Fibroblast of lung (primary cell): ENCODE data around the gene DAGLA. TPM values are rescaled to one million over a fixed set of nuclear protein-coding genes. Genes with fewer than 3 reads are reported as not detected.

Source experiments
- DNase-seq, 2 donors: peaks; one replicate each; pipeline versions ENCODE4 v3.0.0 to v3.0.0-alpha.2; 2010; ENCODE audit warnings: low read depth in 2 of 2
- H2AFZ ChIP-seq: 2 replicates; pipeline ENCODE4 v1.5.1; 2012; ENCODE audit warnings: low read length, control low read depth, inconsistent platforms
- H3K27ac ChIP-seq: 2 replicates; pipeline ENCODE4 v1.5.1; 2011; ENCODE audit warnings: low read length, control low read depth; ENCODE audit not compliant: insufficient read depth
- H3K27me3 ChIP-seq: 2 replicates; pipeline ENCODE4 v1.5.1; 2011; ENCODE audit warnings: mild to moderate bottlenecking, low read length; ENCODE audit not compliant: control insufficient read depth, insufficient read depth
- H3K36me3 ChIP-seq: 2 replicates; pipeline ENCODE4 v1.5.1; 2011; ENCODE audit warnings: low read length; ENCODE audit not compliant: control insufficient read depth, insufficient read depth
- H3K4me1 ChIP-seq: 2 replicates; pipeline ENCODE4 v1.5.1; 2011; ENCODE audit warnings: low read length; ENCODE audit not compliant: control insufficient read depth, insufficient read depth; ENCODE audit errors: extremely low read depth
- H3K4me2 ChIP-seq: 2 replicates; pipeline ENCODE4 v1.5.1; 2011; ENCODE audit warnings: low read length, control low read depth; ENCODE audit not compliant: insufficient read depth; ENCODE audit errors: extremely low read depth
- H3K4me3 ChIP-seq, 4 experiments: fragments of 200-600 bp in 1 of 4; sonication (generic) in 1 of 4; replicated peaks in 1 of 4; 2 replicates each; pipeline ENCODE4 v1.5.1; 2011 to 2016; ENCODE audit warnings: low read length in 4 of 4, low read depth in 3 of 4, mild to moderate bottlenecking in 3 of 4, control low read depth in 2 of 4, inconsistent platforms in 1 of 4, mixed read lengths in 1 of 4; ENCODE audit not compliant: insufficient read depth in 1 of 4; ENCODE audit errors: control extremely low read depth in 1 of 4
- H3K79me2 ChIP-seq: 2 replicates; pipeline ENCODE4 v1.5.1; 2012; ENCODE audit warnings: mild to moderate bottlenecking, low read length, inconsistent platforms; ENCODE audit not compliant: control insufficient read depth, insufficient read depth
- H3K9ac ChIP-seq: 2 replicates; pipeline ENCODE4 v1.5.1; 2011; ENCODE audit warnings: mild to moderate bottlenecking, low read length, control low read depth; ENCODE audit not compliant: insufficient read depth
- H3K9me3 ChIP-seq: 2 replicates; pipeline ENCODE4 v1.5.1; 2012; ENCODE audit warnings: low read depth, low read length; ENCODE audit not compliant: control insufficient read depth, insufficient read depth
- H4K20me1 ChIP-seq: 2 replicates; pipeline ENCODE4 v1.5.1; 2011; ENCODE audit warnings: low read length; ENCODE audit not compliant: control insufficient read depth, insufficient read depth; ENCODE audit errors: extremely low read depth
- CTCF ChIP-seq, 2 donors: IDR thresholded peaks in 1 of 2; conservative IDR thresholded peaks in 1 of 2; 1 replicate in 1 of 2; 2 replicates in 1 of 2; pipeline ENCODE4 v1.5.1; 2011 to 2012; ENCODE audit warnings: low read length in 2 of 2, control low read depth in 1 of 2, inconsistent platforms in 1 of 2, low read depth in 1 of 2, mild to moderate bottlenecking in 1 of 2
- EZH2 ChIP-seq: IDR thresholded peaks from 2 replicates; pipeline ENCODE4 v1.5.1; 2012; ENCODE audit warnings: low read length, control low read depth, mild to moderate bottlenecking; ENCODE audit errors: missing control alignments
- polyA plus RNA-seq, 2 donors: library from polyadenylated mRNA; depleted of rRNA in 1 of 2; stranded (reverse) in 1 of 2; unstranded in 1 of 2; fragments of >200 nt; gene quantifications; 2 replicates each; pipeline ENCODE4 v1.2.1, GENCODE V29; 2011 to 2012; ENCODE audit warnings: missing spikeins in 1 of 2
- total RNA-seq: library from RNA; depleted of rRNA; stranded (reverse); fragments of >200 nt; gene quantifications from 2 replicates; pipeline ENCODE4 v1.2.1, GENCODE V29; 2014

Gene DAGLA
- total and polyA plus RNA-seq, 2 donors (not counting 1 experiment from before 2014, with no cell fraction given), result 1.00 to 2.0 TPM

GRCh38 chr11:61780581-61781162, 100.5 kb downstream of the DAGLA start:
- no peaks in the 10 kb centered on the region for H3K79me2 ChIP-seq

GRCh38 chr11:61781585-61781984, 101.4 kb downstream of the DAGLA start:
- TF ChIP-seq EZH2 (no peak), CTCF (conservative IDR thresholded peaks at IDR 0.05 in 1 of 2, IDR thresholded peaks at IDR 0.05 in 1 of 2; ENCODE audit: low read depth in 1 of 2, low read length in 2 of 2) (no peak)
- H3K27ac ChIP-seq, result no peak overlapping the region
- H3K4me2 ChIP-seq, result no peak overlapping the region
- no peaks in the 10 kb centered on the region for H3K36me3 ChIP-seq
- H3K4me3 ChIP-seq, result no peak overlapping the region
- no peak overlapping the region for H2AFZ ChIP-seq
- H3K9me3 ChIP-seq, result no peaks in the 10 kb centered on the region
- no peaks in the 10 kb centered on the region for H3K4me1 ChIP-seq
- H3K79me2 ChIP-seq, result no peaks in the 10 kb centered on the region
- H3K9ac ChIP-seq, result no peak overlapping the region
- no peak for DNase-seq
- H4K20me1 ChIP-seq, result no peaks in the 10 kb centered on the region
- no peaks in the 10 kb centered on the region for H3K27me3 ChIP-seq

More at GRCh38 chr11:61780581-61781162, 100.5 kb downstream of the DAGLA start:
- H4K20me1 ChIP-seq, result no peaks in the 10 kb centered on the region
- no peak for TF ChIP-seq CTCF (conservative IDR thresholded peaks at IDR 0.05 in 1 of 2, IDR thresholded peaks at IDR 0.05 in 1 of 2; ENCODE audit: low read depth in 1 of 2, low read length in 2 of 2)
- no peak for TF ChIP-seq EZH2
- no peak overlapping the region for H3K4me2 ChIP-seq
- H3K4me3 ChIP-seq, result no peak overlapping the region
- no peak for DNase-seq
- no peak overlapping the region for H3K9ac ChIP-seq
- H3K36me3 ChIP-seq, result no peaks in the 10 kb centered on the region
- no peak overlapping the region for H2AFZ ChIP-seq
- no peak overlapping the region for H3K27ac ChIP-seq
- H3K27me3 ChIP-seq, result no peaks in the 10 kb centered on the region
- no peaks in the 10 kb centered on the region for H3K9me3 ChIP-seq
- H3K4me1 ChIP-seq, result no peaks in the 10 kb centered on the region

- no peak for DNase-seq
- Histone ChIP-seq H3K4me3 (no peak overlapping the region), H2AFZ (no peak overlapping the region), H3K9me3 (no peaks in the 10 kb centered on the region), H3K27ac (no peak overlapping the region), H4K20me1 (no peaks in the 10 kb centered on the region), H3K4me2 (no peak overlapping the region), H3K9ac (no peak overlapping the region), H3K79me2 (no peaks in the 10 kb centered on the region), H3K27me3 (no peaks in the 10 kb centered on the region), H3K36me3 (peaks cover 1% of the 10 kb centered on the region), H3K4me1 (no peaks in the 10 kb centered on the region)
- TF ChIP-seq EZH2 (no peak), CTCF (conservative IDR thresholded peaks at IDR 0.05 in 1 of 2, IDR thresholded peaks at IDR 0.05 in 1 of 2; ENCODE audit: low read depth in 1 of 2, low read length in 2 of 2) (no peak)
These were observed 102.1 kb downstream of the DAGLA start for GRCh38 chr11:61782299-61782698.
